Measurements from ENCODE around the gene GGPS1. TPM values are rescaled to one million over a fixed set of nuclear protein-coding genes. Genes with fewer than 3 reads are reported as not detected.
A peak's percentile ranks its signal among the peaks of the same experiment; 100 is the strongest.
"Not testable (repeated sequence)": the region's sequence is repeated elsewhere in the genome, so short reads cannot be mapped to it uniquely, and the experiment has no call there.

Gene GGPS1
- total RNA-seq, 1 donor from 2014 or later = 33.1 TPM

DNA sequence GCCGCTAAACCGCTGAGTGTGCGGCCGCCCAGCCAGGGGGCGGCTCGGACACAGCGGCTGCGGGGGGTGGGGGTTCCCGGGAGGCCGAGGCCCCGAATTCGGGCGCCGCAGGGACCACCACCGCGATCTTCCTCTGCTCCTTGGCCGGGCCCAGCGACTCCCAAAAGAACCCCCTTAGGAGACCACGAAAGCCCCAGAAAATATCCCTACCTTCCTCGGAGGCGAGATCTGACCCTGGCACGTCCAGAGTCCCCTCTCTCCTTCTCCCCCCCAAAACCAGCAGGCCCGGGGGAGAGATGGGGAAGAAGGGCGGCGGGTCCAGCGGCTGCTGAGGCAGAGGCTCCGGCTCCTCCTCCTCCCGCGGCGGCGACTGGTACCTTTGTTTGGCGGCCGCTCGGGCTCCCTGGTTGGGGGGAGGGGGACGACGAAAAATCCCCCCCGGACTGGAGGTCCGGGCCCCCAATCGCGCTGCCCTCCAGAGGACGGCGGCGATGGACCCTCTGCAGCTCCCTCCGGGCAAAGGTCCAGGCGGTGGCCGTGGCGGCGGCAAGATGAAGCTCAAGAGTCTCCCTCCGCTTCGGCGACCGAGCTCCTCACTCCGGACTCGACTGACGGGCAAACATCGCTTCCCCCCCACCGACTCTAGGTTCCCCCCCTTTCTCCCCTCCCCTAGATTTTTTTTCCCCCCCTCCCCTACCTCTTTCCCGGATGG, 655 bp upstream of the GGPS1 start, which contains the start of gene ARID4B:
ARID4B (minus strand) TSS at position 621 of the 712 bp plus-strand sequence. CDS start 1,260 bp downstream, outside the sequence.
- DNase-seq (ENCODE audit: missing footprints) = peak; percentile 90
- intact Hi-C loops (cut with DNase I) = loop anchor here (1.0 to 10.0 kb wide), 2 partner anchors 40 to 87 kb away; partner anchors contain the start of gene TBCE
- peak; percentile 26 for ATAC-seq

DNA sequence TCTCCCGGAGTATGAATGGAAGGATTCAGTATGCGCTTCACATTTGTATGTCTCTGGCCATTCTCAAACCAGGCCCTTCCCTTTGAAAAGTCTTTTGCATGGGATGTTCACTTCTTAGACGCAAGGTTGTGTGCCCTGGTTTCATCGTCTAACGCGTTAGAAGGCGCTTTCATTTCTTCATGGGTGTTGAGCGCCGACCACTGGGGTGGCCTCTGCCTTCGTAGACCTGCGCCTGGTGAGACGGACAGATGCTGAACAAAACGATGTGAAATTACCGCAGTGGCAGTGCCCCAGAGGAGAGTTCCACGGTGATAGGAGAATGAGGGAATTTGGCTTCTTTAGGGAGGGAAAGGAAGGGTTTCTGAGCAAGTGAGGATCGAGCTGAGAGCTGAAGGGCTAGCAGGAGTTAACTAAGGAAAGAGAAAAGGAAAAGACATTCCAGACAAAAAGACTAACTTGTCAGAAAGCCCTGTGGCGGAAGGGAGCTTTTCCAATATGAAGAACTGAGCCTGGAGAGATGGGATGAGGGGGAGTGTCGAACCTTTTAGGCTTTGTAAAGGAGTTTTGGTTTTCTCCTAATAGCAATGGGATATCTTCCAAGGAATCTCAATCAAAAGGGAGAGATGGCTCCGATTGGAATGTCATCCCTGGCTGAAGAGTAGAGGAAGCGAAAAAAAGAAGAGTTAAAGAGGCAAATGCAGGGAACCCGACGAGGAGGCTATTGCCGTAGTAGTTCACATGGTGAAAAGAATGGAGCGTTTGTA, 951 bp downstream of the GGPS1 start:
- intact Hi-C loops (cut with DNase I) = loop anchor here (10.0 kb wide), 1 partner anchor 85 kb away; no protein-coding TSS in a partner anchor
- DNase-seq (ENCODE audit: missing footprints) (no peak), ATAC-seq (no peak)

DNA sequence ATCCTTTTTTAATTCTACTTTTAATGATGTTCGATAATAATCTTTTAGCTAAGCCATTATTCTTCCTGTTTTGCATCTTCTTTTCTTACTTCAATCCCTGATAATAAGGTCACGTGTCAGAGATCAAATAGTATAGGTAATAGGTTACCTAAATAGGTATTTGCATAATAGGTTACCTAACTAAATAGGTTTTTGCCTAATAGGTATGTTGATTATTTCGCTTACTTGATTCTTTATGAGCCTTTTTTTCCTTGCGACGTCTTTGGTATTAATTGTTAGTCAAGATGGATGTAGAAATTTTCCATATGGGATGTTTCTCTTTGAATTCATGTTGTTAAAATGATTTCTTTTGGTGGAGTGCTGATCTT, 2.5 kb downstream of the GGPS1 start:
- intact Hi-C loops (cut with DNase I) = loop anchor here (1.0 kb wide), 1 partner anchor 79 kb away; no protein-coding TSS in a partner anchor

DNA sequence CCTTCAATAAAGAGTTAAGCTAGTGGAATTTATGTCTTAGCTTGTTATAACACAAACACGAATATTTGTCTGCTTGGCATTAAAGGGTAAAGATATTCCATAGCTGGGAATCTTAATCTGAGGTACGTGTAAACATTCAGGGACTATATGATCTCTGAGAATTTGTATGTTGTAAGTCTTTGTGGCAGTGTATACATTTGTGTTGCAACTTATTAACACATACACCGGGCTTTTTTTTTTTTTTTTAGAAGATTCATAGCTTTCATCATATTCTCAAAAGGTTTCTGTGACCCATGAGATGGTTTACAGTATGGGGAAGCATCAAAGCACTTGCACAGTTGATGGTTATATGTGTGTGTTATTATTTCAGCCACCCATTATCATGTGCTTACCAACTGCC, 3.0 kb downstream of the GGPS1 start:
- intact Hi-C loops (cut with DNase I) = no loop called here
- no peak for DNase-seq (ENCODE audit: missing footprints)

More for the DNA sequence above, 2.5 kb downstream of the GGPS1 start:
- DNase-seq (ENCODE audit: missing footprints) (no peak), ATAC-seq (no peak)

DNA sequence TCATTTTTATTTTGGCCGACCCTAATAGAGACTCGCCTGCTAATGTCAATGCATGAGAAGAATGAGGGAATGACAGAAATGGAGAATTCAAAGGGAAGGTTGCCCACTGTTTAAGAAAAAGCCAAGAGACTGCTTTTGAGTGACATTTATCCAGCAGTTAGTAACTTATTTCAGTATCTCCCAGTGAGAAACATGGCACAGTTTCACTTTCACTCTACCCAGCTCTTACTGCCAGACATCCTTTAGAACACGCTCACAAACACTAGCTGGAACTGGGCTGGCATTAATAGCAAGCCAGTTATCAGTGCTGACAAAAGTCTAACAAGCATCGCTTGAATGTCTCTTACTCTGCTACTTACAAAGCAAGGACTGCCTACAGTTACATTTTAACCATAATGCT, 8.5 kb downstream of the GGPS1 start:
- intact Hi-C loops (cut with DNase I) = no loop called here
- DNase-seq (ENCODE audit: missing footprints) = no peak
- ATAC-seq = peak; percentile 93

More for the DNA sequence above, 3.0 kb downstream of the GGPS1 start:
- ATAC-seq = no peak

DNA sequence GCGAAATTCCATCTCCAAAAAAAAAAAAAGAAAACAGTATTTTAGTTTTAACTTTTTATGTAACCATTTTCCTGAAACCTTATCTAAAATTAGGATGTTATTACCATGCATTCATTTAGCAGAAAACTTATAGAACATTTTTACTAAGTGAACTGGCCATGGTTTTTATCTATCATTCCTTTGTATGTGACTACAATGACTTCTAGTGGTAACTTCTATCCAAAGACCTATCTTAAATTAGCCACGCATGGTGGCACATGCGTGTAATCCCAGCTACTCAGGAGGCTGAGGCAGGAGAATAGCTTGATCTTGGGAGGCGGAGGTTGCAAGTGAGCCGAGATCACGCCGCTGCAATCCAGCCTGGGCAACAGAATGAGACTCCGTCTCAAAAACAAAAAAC, 11.4 kb downstream of the GGPS1 start:
- ATAC-seq (no peak), DNase-seq (ENCODE audit: missing footprints) (no peak)
- intact Hi-C loops (cut with DNase I) = no loop called here

DNA sequence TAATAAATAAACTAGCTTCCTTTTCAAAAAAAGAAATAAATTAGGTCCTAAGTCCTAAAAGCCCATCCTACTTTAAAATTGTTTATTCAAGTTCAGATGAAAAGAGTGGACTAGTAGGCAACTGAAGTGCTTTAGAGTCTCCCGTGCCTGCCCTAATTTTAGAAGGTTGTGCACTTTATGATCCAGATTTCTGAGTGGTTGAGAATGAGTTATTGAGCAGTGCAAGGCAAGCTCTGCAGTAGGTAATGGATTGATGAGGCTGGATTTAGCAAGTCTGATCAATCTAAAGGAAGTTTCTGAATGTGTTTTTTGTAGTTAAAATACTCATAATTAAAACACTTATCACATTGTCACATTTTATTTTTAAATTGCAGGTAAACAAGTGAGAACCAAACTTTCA, 13.0 kb downstream of the GGPS1 start:
- DNase-seq (ENCODE audit: missing footprints) (no peak), ATAC-seq (no peak)
- intact Hi-C loops (cut with DNase I) = no loop called here

DNA sequence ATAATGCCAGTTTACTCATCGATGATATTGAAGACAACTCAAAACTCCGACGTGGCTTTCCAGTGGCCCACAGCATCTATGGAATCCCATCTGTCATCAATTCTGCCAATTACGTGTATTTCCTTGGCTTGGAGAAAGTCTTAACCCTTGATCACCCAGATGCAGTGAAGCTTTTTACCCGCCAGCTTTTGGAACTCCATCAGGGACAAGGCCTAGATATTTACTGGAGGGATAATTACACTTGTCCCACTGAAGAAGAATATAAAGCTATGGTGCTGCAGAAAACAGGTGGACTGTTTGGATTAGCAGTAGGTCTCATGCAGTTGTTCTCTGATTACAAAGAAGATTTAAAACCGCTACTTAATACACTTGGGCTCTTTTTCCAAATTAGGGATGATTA, 13.7 kb downstream of the GGPS1 start:
- ATAC-seq (no peak), DNase-seq (ENCODE audit: missing footprints) (no peak)
- intact Hi-C loops (cut with DNase I) = no loop called here

DNA sequence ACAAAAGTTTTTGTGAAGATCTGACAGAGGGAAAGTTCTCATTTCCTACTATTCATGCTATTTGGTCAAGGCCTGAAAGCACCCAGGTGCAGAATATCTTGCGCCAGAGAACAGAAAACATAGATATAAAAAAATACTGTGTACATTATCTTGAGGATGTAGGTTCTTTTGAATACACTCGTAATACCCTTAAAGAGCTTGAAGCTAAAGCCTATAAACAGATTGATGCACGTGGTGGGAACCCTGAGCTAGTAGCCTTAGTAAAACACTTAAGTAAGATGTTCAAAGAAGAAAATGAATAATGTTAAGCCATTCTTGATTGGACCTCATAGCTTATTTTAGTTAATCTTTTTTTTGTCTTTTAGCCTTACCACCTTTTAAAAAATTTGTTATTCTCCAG, 14.1 kb downstream of the GGPS1 start:
- ATAC-seq = no peak
- no peak for DNase-seq (ENCODE audit: missing footprints)
- intact Hi-C loops (cut with DNase I) = no loop called here

DNA sequence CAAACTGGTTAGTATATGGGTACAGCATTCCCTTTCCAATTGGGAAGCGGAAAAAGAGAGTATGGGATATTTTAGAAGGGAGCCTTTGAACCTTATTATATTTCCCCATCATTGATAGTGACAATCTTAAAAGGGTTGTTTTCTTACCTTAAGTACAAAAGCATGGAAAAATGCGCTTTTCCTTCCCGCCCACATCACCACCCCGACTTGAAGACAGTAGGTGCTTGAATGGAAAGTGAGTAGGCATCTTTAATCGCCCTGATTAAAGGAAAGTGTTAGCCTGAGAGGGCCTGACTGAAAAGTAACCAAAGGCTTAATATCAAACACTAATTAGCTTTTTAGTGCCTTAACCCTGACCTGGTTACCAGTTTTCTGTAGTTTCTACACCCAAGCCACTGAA, 15.4 kb downstream of the GGPS1 start:
- ATAC-seq = no peak
- intact Hi-C loops (cut with DNase I) = no loop called here
- DNase-seq (ENCODE audit: missing footprints) = no peak

DNA sequence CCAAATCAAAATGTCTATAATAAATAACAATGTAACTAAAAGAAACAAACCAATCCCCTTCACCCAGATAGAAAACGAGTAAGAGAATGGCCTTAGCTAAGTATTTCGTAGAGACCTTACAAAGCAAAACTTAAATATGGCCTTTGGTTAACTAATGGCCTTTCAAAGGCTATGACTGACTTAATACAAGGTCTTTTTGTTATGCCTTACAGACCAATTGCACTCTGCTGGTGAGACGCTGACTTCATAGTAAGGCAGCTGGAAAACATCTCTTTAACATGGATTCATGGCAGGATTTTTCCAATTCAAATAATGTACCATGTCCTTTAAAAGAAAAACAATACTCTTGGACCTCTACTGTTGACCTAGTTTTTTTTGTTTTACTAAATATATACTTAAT, 23.1 kb downstream of the GGPS1 start:
- intact Hi-C loops (cut with DNase I) = no loop called here
- DNase-seq (ENCODE audit: missing footprints) (no peak), ATAC-seq (no peak)

DNA sequence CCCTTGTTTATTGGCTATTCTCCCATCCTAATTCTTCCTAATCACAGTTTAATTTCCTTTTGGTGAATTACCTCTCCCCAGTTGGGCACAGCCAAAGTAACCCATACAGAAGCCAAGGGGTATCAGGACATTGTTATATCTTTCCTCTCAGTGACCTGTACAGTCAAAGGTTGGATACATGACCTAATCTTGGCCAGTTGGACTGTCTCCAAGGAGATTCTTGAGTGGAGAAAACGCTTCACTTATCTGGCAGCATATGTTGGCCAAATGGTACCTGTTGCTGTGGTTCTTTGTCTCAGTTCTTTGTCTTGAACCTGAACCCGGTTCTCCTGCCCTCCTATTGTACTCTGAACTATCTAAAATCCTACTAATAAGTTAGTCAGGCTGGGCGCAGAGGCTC, 23.5 kb downstream of the GGPS1 start:
- DNase-seq (ENCODE audit: missing footprints) (no peak), ATAC-seq (no peak)
- intact Hi-C loops (cut with DNase I) = no loop called here

DNA sequence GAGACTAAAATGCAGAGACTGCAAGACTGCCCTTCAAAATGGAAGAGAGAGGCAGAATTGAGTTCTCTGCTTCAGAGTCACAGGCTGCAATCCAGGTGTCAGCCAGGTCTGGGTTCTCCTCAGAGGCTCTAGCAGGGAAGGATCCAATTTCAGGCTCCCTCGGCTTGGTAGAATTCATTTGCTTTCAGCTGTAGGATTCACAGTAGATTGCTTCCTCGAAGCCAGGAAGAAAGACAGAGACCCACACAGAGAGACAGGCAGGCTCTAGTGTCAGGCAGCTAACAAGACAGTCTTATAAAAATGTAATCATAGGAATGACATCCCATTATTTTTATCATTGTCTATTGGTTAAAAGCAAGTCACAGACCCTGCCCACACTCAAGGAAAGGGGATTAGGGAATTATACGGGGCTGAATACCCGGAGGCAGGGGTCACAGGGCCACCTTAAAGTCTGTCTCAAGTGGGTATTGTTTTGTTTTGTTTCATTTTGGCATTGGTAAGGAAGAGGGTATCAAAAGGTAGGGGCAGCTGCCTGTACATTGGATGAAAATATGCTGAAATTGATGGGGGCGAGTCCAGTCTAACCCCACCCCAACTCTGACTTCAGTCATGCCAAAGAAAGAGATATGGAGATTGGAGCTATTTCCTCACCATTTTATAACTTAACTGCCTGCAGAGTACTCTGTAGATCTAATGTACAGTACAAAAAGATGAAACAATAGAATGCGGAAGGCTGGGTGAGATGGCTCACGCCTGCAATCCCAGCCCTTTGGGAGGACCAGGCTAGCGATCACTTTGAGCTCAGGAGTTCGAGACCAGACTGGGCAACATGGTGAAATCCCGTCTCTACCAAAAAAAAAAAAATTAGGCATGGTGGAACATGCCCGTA, 29.4 kb downstream of the GGPS1 start:
- ATAC-seq (no peak), DNase-seq (ENCODE audit: missing footprints) (no peak)
- intact Hi-C loops (cut with DNase I) = no loop called here

DNA sequence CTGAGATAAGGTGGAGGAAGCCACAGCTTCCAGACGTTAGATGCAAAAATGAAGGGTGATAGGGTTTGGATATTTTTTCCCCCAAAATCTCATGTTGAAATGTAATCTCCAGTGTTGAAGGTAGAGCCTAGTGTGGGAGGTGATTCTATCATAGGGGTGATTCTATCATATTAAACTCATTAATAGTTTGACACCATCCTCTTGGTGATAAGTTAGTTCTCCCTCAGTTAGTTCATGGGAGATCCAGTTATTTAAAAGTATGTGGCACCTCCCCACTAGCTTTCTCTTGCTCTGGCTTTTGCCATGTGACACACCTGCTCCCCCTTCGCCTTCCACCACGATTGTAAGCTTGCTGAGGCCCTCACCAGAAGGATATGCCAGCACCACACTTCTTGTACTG, 30.5 kb downstream of the GGPS1 start:
- ATAC-seq (no peak), DNase-seq (ENCODE audit: missing footprints) (no peak)
- intact Hi-C loops (cut with DNase I) = no loop called here

DNA sequence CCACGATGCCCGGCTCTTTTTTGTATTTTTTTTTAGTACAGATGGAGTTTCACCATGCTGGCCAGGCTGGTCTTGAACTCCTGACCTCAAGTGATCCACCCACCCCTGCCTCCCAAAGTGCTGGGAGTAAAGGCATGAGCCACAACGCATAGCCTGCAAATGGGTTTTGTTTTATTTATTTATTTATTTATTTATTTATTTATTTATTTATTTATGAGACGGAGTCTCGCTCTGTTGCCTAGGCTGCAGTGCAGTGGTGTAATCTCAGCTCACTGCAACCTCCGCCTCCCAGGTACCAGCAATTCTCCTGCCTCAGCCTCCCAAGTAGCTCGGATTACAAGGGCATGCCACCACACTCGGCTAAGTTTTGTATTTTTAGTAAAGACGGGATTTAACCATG, 35.8 kb downstream of the GGPS1 start:
- intact Hi-C loops (cut with DNase I); DNase-seq (ENCODE audit: missing footprints); ATAC-seq: not testable (repeated sequence)

DNA sequence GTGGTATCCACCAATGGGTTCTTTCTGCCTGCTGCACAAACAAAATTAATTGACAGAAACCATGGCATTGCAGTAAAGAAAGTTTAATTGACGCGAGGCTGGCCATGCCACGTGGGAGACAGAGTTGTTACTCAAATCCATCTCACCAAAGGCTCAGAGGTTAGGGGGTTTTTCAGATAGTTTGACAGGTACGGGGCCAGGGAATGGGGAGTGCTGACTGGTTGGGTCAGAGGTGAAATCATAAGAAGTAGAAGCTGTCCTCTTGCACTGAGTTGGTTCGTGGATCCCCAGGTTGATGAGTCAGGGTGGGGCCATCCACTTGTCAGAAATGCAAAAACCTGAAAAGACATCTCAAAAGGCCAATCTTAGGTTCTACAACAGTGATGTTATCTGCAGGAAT, 37.9 kb downstream of the GGPS1 start:
- ATAC-seq (no peak), DNase-seq (ENCODE audit: missing footprints) (no peak)
- intact Hi-C loops (cut with DNase I) = no loop called here

DNA sequence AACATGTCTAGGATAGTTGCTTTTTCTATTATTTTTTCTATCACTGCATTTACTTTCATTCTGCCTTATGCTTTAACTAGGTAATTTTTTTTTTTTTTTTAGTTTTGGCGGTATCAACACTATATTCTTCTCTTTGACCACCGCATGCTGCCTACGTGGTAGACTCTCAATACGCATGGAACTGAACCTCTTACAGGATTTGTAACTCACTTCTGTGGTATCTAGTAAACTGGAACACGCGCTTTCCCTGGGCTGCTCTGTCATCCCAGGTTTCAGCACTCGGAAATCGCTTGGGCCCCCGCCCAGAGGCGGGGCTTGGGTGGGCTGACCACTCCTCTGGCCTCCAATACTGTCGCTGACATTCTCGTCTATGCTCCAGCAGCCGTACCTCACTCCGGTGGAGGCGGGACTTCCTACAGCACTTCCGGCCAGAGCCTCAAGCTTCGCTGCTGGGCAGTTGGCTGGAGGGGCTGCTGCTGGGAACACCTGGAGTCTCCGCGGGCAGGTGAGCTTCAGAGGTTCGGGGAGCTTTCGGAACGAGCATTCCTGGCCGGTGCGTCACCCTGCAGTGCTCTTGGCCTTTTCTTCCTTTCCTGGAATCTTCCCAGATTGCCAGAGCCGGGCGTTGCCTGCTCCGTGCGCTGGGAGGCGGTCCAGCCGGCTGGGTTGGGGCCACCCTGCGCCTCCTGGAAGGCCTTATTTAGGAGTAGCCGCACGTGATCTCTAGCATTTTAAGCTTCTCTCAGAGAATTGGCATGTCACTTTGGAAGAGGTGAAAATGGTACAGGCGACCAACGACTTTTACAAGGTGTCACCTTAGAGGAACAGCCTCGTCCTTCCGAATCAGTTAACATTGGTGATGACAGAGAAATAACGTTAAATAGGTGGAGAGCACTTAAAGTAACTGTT, 38.9 kb downstream of the GGPS1 start, which contains the start of gene TBCE:
TBCE (plus strand) TSS at position 428 of the 909 bp plus-strand sequence. CDS start 12,623 bp downstream, outside the sequence.
- intact Hi-C loops (cut with DNase I) = loop anchor here (1.0 kb wide), 1 partner anchor 39 kb away; the partner anchor contains the start of genes ARID4B and GGPS1
- DNase-seq (ENCODE audit: missing footprints) = peak; percentile 98
- peak; percentile 100 for ATAC-seq

DNA sequence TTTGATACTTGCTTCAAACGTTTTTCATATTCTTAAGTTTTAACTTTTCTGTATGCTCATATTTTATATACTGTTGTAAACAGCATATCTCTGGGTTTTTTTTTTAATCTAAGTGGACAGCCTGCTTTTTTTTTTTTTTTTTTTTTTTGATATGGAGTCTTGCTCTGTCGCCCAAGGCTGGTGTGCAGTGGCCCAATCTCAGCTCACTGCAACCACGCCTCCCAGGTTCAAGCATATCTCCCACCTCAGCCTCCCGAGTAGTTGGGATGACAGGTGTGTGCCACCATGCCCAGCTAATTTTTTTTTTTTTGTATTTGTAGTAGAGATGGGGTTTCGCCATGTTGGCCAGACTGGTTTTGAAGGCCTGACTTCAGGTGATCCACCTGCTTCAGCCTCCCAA, 40.1 kb downstream of the GGPS1 start:
- ATAC-seq (no peak), DNase-seq (ENCODE audit: missing footprints) (no peak)
- intact Hi-C loops (cut with DNase I) = no loop called here
